B cell (primary cell): ENCODE data around the gene DIP2B. TPM values are rescaled to one million over a fixed set of nuclear protein-coding genes. Genes with fewer than 3 reads are reported as not detected.
"Not testable (repeated sequence)": the region's sequence is repeated elsewhere in the genome, so short reads cannot be mapped to it uniquely, and the experiment has no call there.

ENCODE experiments used
- ATAC-seq: fragments of 200-7000 bp; cut with Tn5 transposase; one replicate; pipeline ENCODE4 v1.10.0; 2021; ENCODE audit warnings: low read depth, mild to moderate bottlenecking, moderate number of reproducible peaks, moderate library complexity
- CTCF ChIA-PET: fragments of 350-600 bp; sonication (Branson Sonifier 250); formaldehyde crosslinking; loops from one replicate; lab custom pipeline; 2021; ENCODE audit warnings: antibody characterized with exemption, inconsistent platforms; lab: Charles Lee
- POLR2A ChIA-PET: fragments of 350-600 bp; sonication (Branson Sonifier 250); formaldehyde crosslinking; loops from one replicate; lab custom pipeline; 2021; ENCODE audit warnings: antibody characterized with exemption; lab: Charles Lee
- DNase-seq: peaks from one replicate; pipeline ENCODE4 v3.0.0; 2013
- H2AFZ ChIP-seq: 2 replicates; pipeline ENCODE4 v1.6.1; 2012; ENCODE audit warnings: mild to moderate bottlenecking, low read depth, low read length; ENCODE audit not compliant: insufficient read depth, poor library complexity, severe bottlenecking
- H3K27ac ChIP-seq, 2 donors: 1 replicate in 1 of 2; 2 replicates in 1 of 2; pipeline ENCODE4 v1.5.1; 2012 to 2013; ENCODE audit warnings: low read length in 2 of 2, mild to moderate bottlenecking in 2 of 2, moderate library complexity in 1 of 2
- H3K27me3 ChIP-seq, 4 experiments: fragments of 200-600 bp in 1 of 4; sonication (generic) in 1 of 4; replicated peaks in 1 of 4; 1 replicate in 2 of 4; 2 replicates in 2 of 4; pipeline versions ENCODE4 v1.6.1 to v1.7.0; 2013 to 2016; ENCODE audit warnings: low read length in 3 of 4, mild to moderate bottlenecking in 2 of 4, mixed read lengths in 1 of 4, moderate library complexity in 1 of 4; ENCODE audit not compliant: insufficient read depth in 4 of 4, control insufficient read depth in 3 of 4; ENCODE audit errors: control extremely low read depth in 1 of 4
- H3K36me3 ChIP-seq, 2 experiments: replicated peaks in 1 of 2; 1 replicate in 1 of 2; 2 replicates in 1 of 2; pipeline versions ENCODE4 v1.6.1 to v1.7.1; 2013; ENCODE audit warnings: low read length in 1 of 2; ENCODE audit not compliant: insufficient read depth in 2 of 2, control insufficient read depth in 1 of 2; ENCODE audit errors: control extremely low read depth in 1 of 2, extremely low read depth in 1 of 2
- H3K4me1 ChIP-seq, 2 donors: fragments of 200-600 bp in 1 of 2; sonication (generic) in 1 of 2; 1 replicate in 1 of 2; 2 replicates in 1 of 2; pipeline versions ENCODE4 v1.5.1 to v1.6.1; 2013 to 2017; ENCODE audit warnings: low read length in 2 of 2; ENCODE audit not compliant: control insufficient read depth in 2 of 2, insufficient read depth in 2 of 2
- H3K4me2 ChIP-seq: replicated peaks from 2 replicates; pipeline ENCODE3; 2012; ENCODE audit warnings: mild to moderate bottlenecking, low read depth, low read length; ENCODE audit not compliant: poor library complexity, severe bottlenecking
- H3K4me3 ChIP-seq, 5 experiments: fragments of 200-600 bp in 1 of 5; sonication (generic) in 1 of 5; 1 replicate in 3 of 5; 2 replicates in 2 of 5; pipeline versions ENCODE4 v1.5.1 to v1.7.0; 2011 to 2016; ENCODE audit warnings: low read length in 4 of 5, mild to moderate bottlenecking in 4 of 5, low read depth in 2 of 5, control low read depth in 1 of 5, moderate library complexity in 1 of 5; ENCODE audit not compliant: insufficient read depth in 1 of 5; ENCODE audit errors: control extremely low read depth in 1 of 5, extremely low read depth in 1 of 5
- H3K79me2 ChIP-seq: fragments of 200-600 bp; sonication (generic); one replicate; pipeline ENCODE4 v1.6.0; 2016; ENCODE audit warnings: low read length; ENCODE audit not compliant: control insufficient read depth, insufficient read depth
- H3K9ac ChIP-seq: fragments of 200-600 bp; sonication (generic); 2 replicates; pipeline ENCODE4 v1.6.1; 2017; ENCODE audit warnings: mild to moderate bottlenecking, low read length, moderate library complexity
- H3K9me3 ChIP-seq, 3 donors: one replicate each; pipeline versions ENCODE4 v1.6.1 to v1.7.1; 2013; ENCODE audit warnings: low read length in 2 of 3; ENCODE audit not compliant: control insufficient read depth in 2 of 3, insufficient read depth in 1 of 3; ENCODE audit errors: control extremely low read depth in 1 of 3
- H4K20me1 ChIP-seq: 2 replicates; pipeline ENCODE4 v1.6.0; 2012; ENCODE audit warnings: mild to moderate bottlenecking, low read length; ENCODE audit not compliant: insufficient read depth, control insufficient read depth, poor library complexity, severe bottlenecking
- H3K27ac Mint-ChIP-seq: one replicate; pipeline ENCODE4 v1.8.0; 2021; ENCODE audit warnings: mixed read lengths
- H3K27me3 Mint-ChIP-seq: one replicate; pipeline ENCODE4 v1.8.0; 2021; ENCODE audit warnings: mixed read lengths
- H3K4me1 Mint-ChIP-seq: one replicate; pipeline ENCODE4 v1.8.0; 2021; ENCODE audit warnings: mixed read lengths
- H3K4me3 Mint-ChIP-seq: one replicate; pipeline ENCODE4 v1.8.0; 2021; ENCODE audit warnings: mixed read lengths
- H3K9me3 Mint-ChIP-seq: one replicate; pipeline ENCODE4 v1.8.0; 2022; ENCODE audit warnings: mixed read lengths; ENCODE audit not compliant: insufficient read depth
- CTCF ChIP-seq: fragments of 200-600 bp; IDR thresholded peaks from one replicate; pipeline ENCODE4 v1.8.0; 2022; ENCODE audit warnings: antibody characterized with exemption, mild to moderate bottlenecking
- EZH2 ChIP-seq: IDR thresholded peaks from 2 replicates; pipeline ENCODE4 v1.6.1; 2012; ENCODE audit warnings: borderline replicate concordance, low read depth, mild to moderate bottlenecking, moderate library complexity, low read length; ENCODE audit not compliant: insufficient read depth, poor library complexity, severe bottlenecking
- WGBS: methylation state at CpG from one replicate; pipeline ENCODE4 v1.1.5; 2013; ENCODE audit warnings: missing lambda C conversion rate; ENCODE audit not compliant: insufficient coverage; 5-methylcytosine and 5-hydroxymethylcytosine counted together
- intact Hi-C: fragments of 100-400 bp; cut with micrococcal nuclease; formaldehyde crosslinking; loops from one replicate; pipeline ENCODE4 v1.10.0; 2022
- polyA plus RNA-seq: library from polyadenylated mRNA; depleted of rRNA; stranded (reverse); fragments of >200 nt; gene quantifications from 2 replicates; pipeline ENCODE4 v1.2.3, GENCODE V29; 2012
- total RNA-seq, 2 donors: library from RNA; stranded (reverse); fragments of 120-200 nt in 1 of 2; gene quantifications; 1 replicate in 1 of 2; 2 replicates in 1 of 2; pipeline versions ENCODE4 v1.2.3 to v1.2.4, GENCODE V29; 2013 to 2022

The DIP2B gene
- total and polyA plus RNA-seq, 2 donors (not counting 1 experiment from before 2014, with no cell fraction given), result 16.4 to 38.8 TPM

DNA sequence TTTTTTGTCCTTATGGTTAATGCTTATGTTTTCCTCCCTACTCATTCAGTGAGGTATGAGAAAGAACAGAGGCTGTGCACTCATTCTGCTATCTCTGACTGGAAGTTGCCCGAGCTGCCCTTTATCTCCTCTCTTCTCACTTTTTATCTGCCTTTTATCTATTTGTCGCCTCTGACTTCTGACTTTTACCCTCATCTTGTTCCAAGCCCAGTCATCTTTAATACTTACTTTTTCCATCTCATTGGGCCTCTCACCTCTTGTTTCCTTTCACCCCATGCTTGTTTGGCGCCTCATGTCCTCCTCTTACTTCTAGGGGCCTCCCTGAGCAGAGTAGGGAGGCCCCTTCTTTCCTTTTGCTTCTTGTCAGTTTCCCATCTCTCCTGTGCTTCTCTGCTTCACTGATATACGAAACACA lies 50.7 kb downstream of the DIP2B start:
- Histone ChIP-seq H3K27ac (peak overlapping the region in 1 of 2 donors; percentile 32), H3K79me2 (peaks cover 100% of the 10 kb centered on the region), H3K4me2 (no peak overlapping the region), H3K27me3 (no peaks in the 10 kb centered on the region), H3K36me3 (peaks cover 0 to 5% of the 10 kb centered on the region in 2 experiments), H2AFZ (no peak overlapping the region), H3K9ac (no peak overlapping the region), H3K4me1 (peaks cover 16 to 25% of the 10 kb centered on the region in 2 donors), H4K20me1 (peaks cover 68% of the 10 kb centered on the region), H3K9me3 (peaks cover 0 to 6% (median 0%) of the 10 kb centered on the region in 3 donors), H3K4me3 (no peak overlapping the region)
- Mint-ChIP-seq H3K27ac (no peak overlapping the region), H3K9me3 (no peaks in the 10 kb centered on the region), H3K27me3 (no peaks in the 10 kb centered on the region), H3K4me1 (peaks cover 56% of the 10 kb centered on the region), H3K4me3 (no peak overlapping the region)
- CTCF ChIA-PET, result no interaction called here
- ATAC-seq, result no peak
- POLR2A ChIA-PET, result interaction anchor here (0.5 kb wide), 1 partner anchor 84 kb away, joined by 3 read pairs; no protein-coding TSS in a partner anchor
- 98% methylated on average over 4 of the region's 4 CpGs for WGBS
- intact Hi-C loops, result loop anchor here (10.0 kb wide), 1 partner anchor 51 kb away; the partner anchor contains the start of gene DIP2B
- DNase-seq, result no peak
- TF ChIP-seq EZH2, result no peak
- no peak for TF ChIP-seq CTCF

GRCh38 chr12:50556273-50556672 lies 51.5 kb downstream of the DIP2B start:
- Mint-ChIP-seq H3K27me3 (no peaks in the 10 kb centered on the region), H3K4me3 (no peak overlapping the region), H3K27ac (no peak overlapping the region), H3K4me1 (peaks cover 53% of the 10 kb centered on the region), H3K9me3 (no peaks in the 10 kb centered on the region)
- Histone ChIP-seq H3K4me2 (no peak overlapping the region), H4K20me1 (peaks cover 69% of the 10 kb centered on the region), H3K9me3 (peaks cover 0 to 3% (median 0%) of the 10 kb centered on the region in 3 donors), H3K27ac (no peak overlapping the region), H3K27me3 (no peaks in the 10 kb centered on the region), H3K79me2 (peaks cover 100% of the 10 kb centered on the region), H2AFZ (no peak overlapping the region), H3K4me1 (peaks cover 16 to 25% of the 10 kb centered on the region in 2 donors), H3K4me3 (no peak overlapping the region), H3K36me3 (peaks cover 0 to 5% of the 10 kb centered on the region in 2 experiments), H3K9ac (no peak overlapping the region)
- CTCF ChIA-PET, result no interaction called here
- no peak for TF ChIP-seq EZH2
- DNase-seq (no peak), ATAC-seq (no peak)
- POLR2A ChIA-PET, result no interaction called here
- intact Hi-C loops, result loop anchor here (10.0 kb wide), 1 partner anchor 51 kb away; the partner anchor contains the start of gene DIP2B
- WGBS, result 100% methylated on average over 4 of the region's 11 CpGs

GRCh38 chr12:50556796-50557195 lies 52.0 kb downstream of the DIP2B start:
- H3K9me3 Mint-ChIP-seq, H3K27ac Mint-ChIP-seq, H3K27ac ChIP-seq, H3K9me3 ChIP-seq, H3K4me2 ChIP-seq, H2AFZ ChIP-seq, ATAC-seq, H3K4me3 ChIP-seq, H3K9ac ChIP-seq, H3K27me3 ChIP-seq, H3K27me3 Mint-ChIP-seq, H3K4me3 Mint-ChIP-seq, H3K36me3 ChIP-seq, CTCF ChIA-PET, DNase-seq, POLR2A ChIA-PET: not testable (repeated sequence)
- intact Hi-C loops, result loop anchor here (10.0 kb wide), 1 partner anchor 52 kb away; the partner anchor contains the start of gene DIP2B
- 97% methylated on average over 5 of the region's 7 CpGs for WGBS
- peaks cover 50% of the 10 kb centered on the region for H3K4me1 Mint-ChIP-seq
- Histone ChIP-seq H4K20me1 (peaks cover 74% of the 10 kb centered on the region), H3K4me1 (peaks cover 16 to 25% of the 10 kb centered on the region in 2 donors), H3K79me2 (peaks cover 100% of the 10 kb centered on the region)
